HEK293T (cell line): ENCODE data around the gene DNAJA4.

Experiments
- BHLHE40 ChIP-seq: fragments of 450-650 bp; IDR thresholded peaks from 2 replicates; pipeline ENCODE4 v1.6.1; 2016; ENCODE audit warnings: mild to moderate bottlenecking, moderate library complexity, borderline replicate concordance
- NFRKB ChIP-seq: fragments of 450-650 bp; IDR thresholded peaks from 2 replicates; pipeline ENCODE4 v1.6.1; 2016; ENCODE audit warnings: mild to moderate bottlenecking, moderate library complexity
- SP1 ChIP-seq: fragments of 450-650 bp; IDR thresholded peaks from 2 replicates; pipeline ENCODE4 v1.6.1; 2017
- SUZ12 ChIP-seq: fragments of 450-650 bp; IDR thresholded peaks from 2 replicates; pipeline ENCODE4 v1.6.1; 2016; ENCODE audit warnings: mild to moderate bottlenecking

GRCh38 chr15:78264304-78265136 is at the start of gene DNAJA4:
- TF ChIP-seq BHLHE40, result no peak
- no peak for TF ChIP-seq SP1
- no peak for TF ChIP-seq NFRKB
- TF ChIP-seq SUZ12, result no peak
